ENCODE measurements around the gene MAGI2.

- TF ChIP-seq CTCF (IDR thresholded peaks at IDR 0.05; ENCODE audit: insufficient read depth, low read length, poor library complexity, severe bottlenecking) (no peak), EZH2phosphoT487 (conservative IDR thresholded peaks at IDR 0.05; ENCODE audit: low read length) (no peak)
Observed at GRCh38 chr7:78062214-78062613, 1391.3 kb downstream of the MAGI2 start.
